Parathyroid adenoma (tissue), 2 donors: ENCODE measurements around the gene PON2.
A peak's percentile ranks its signal among the peaks of the same experiment; 100 is the strongest.

Source experiments
- H2AFZ ChIP-seq: fragments of 300-600 bp; sonication (generic); one replicate; pipeline ENCODE4 v1.7.0; 2017; ENCODE audit warnings: antibody characterized with exemption, mild to moderate bottlenecking
- H3K27ac ChIP-seq: fragments of 300-600 bp; sonication (generic); one replicate; pipeline ENCODE4 v1.7.0; 2017
- H3K27me3 ChIP-seq: fragments of 300-600 bp; sonication (generic); one replicate; pipeline ENCODE4 v1.7.0; 2017; ENCODE audit warnings: low read length; ENCODE audit not compliant: control insufficient read depth, insufficient read depth
- H3K36me3 ChIP-seq: fragments of 300-600 bp; sonication (generic); one replicate; pipeline ENCODE4 v1.7.0; 2017; ENCODE audit warnings: low read length; ENCODE audit not compliant: control insufficient read depth, insufficient read depth
- H3K4me1 ChIP-seq: fragments of 300-600 bp; sonication (generic); one replicate; pipeline ENCODE4 v1.7.0; 2017; ENCODE audit warnings: control low read depth
- H3K4me2 ChIP-seq: fragments of 300-600 bp; sonication (generic); one replicate; pipeline ENCODE4 v1.7.0; 2017; ENCODE audit warnings: low read length
- H3K4me3 ChIP-seq: fragments of 300-600 bp; sonication (generic); one replicate; pipeline ENCODE4 v1.7.0; 2017; ENCODE audit warnings: low read depth, low read length
- H3K79me2 ChIP-seq: fragments of 300-600 bp; sonication (generic); one replicate; pipeline ENCODE4 v1.7.0; 2017; ENCODE audit warnings: control low read depth
- H3K9ac ChIP-seq: fragments of 300-600 bp; sonication (generic); one replicate; pipeline ENCODE4 v1.7.0; 2017; ENCODE audit warnings: mild to moderate bottlenecking
- H3K9me3 ChIP-seq: fragments of 300-600 bp; sonication (generic); one replicate; pipeline ENCODE4 v1.7.0; 2017; ENCODE audit warnings: low read length; ENCODE audit not compliant: control insufficient read depth
- TF ChIP-seq, protein P1 (sequence below): fragments of 300-600 bp; sonication (generic); IDR thresholded peaks from one replicate; pipeline ENCODE4 v1.7.0; 2017; ENCODE audit warnings: antibody characterized with exemption, mild to moderate bottlenecking
- donor health status: primary hyperparathyroidism.

Gene PON2

DNA sequence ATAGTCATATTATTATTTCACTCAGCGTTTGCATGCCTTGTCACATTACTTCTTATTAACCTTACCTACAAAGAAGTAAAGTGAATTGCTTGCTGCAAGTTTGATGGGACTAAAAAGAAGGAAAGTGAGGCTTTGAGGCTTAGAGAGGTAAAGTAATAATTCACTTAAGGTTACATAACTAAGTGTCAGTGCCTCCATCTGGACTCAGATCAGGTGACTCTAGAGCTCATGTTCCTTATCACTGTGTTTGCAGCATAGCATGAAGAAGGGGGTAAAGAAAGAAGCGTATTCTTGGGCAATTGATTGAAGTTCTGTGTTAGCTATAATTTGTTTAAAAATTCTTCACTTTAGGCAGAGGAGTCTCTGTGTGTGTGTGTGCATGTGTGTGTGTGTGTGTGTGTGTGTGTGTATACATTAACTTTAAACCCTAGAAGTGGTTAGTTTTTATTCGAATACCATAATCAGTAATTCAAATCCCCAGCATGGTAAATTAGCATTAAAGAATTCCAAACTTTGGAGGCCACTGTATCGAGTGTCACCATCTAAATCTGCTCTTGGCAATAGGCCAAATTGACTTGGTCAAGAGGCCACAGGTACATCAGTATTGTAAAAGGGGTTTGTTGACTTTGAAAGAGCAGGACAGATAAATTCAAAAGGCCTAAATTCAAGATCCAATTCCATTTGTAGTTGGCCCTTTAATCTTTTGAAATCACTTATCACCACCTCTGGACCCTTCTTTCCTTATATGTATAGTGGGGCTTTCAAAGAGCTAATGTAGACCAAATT is 36.5 kb downstream of the PON2 start:
- no peak overlapping the region for H3K4me3 ChIP-seq
- no peak overlapping the region for H3K27ac ChIP-seq
- no peaks in the 10 kb centered on the region for H3K79me2 ChIP-seq
- H3K9me3 ChIP-seq = no peaks in the 10 kb centered on the region
- H3K9ac ChIP-seq = no peak overlapping the region
- no peak overlapping the region for H2AFZ ChIP-seq
- H3K4me1 ChIP-seq = peaks cover 6% of the 10 kb centered on the region
- TF ChIP-seq, protein P1, sequence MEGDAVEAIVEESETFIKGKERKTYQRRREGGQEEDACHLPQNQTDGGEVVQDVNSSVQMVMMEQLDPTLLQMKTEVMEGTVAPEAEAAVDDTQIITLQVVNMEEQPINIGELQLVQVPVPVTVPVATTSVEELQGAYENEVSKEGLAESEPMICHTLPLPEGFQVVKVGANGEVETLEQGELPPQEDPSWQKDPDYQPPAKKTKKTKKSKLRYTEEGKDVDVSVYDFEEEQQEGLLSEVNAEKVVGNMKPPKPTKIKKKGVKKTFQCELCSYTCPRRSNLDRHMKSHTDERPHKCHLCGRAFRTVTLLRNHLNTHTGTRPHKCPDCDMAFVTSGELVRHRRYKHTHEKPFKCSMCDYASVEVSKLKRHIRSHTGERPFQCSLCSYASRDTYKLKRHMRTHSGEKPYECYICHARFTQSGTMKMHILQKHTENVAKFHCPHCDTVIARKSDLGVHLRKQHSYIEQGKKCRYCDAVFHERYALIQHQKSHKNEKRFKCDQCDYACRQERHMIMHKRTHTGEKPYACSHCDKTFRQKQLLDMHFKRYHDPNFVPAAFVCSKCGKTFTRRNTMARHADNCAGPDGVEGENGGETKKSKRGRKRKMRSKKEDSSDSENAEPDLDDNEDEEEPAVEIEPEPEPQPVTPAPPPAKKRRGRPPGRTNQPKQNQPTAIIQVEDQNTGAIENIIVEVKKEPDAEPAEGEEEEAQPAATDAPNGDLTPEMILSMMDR = no peak
- no peak overlapping the region for H3K4me2 ChIP-seq
- no peaks in the 10 kb centered on the region for H3K36me3 ChIP-seq
- no peaks in the 10 kb centered on the region for H3K27me3 ChIP-seq

- H3K36me3 ChIP-seq = no peaks in the 10 kb centered on the region
- H3K4me3 ChIP-seq = peak overlapping the region; percentile 64
- no peak overlapping the region for H3K9ac ChIP-seq
- H3K27ac ChIP-seq = no peak overlapping the region
- H3K4me1 ChIP-seq = peaks cover 4% of the 10 kb centered on the region
- peak overlapping the region; percentile 68 for H3K4me2 ChIP-seq
- TF ChIP-seq, protein P1 = no peak
- H2AFZ ChIP-seq = no peak overlapping the region
- H3K79me2 ChIP-seq = no peaks in the 10 kb centered on the region
- H3K27me3 ChIP-seq = no peaks in the 10 kb centered on the region
- no peaks in the 10 kb centered on the region for H3K9me3 ChIP-seq
Measured at GRCh38 chr7:95397381-95397780, 37.4 kb downstream of the PON2 start.

GRCh38 chr7:95396136-95397032 is 38.4 kb downstream of the PON2 start, which contains the start of gene PON3:
TSS of gene PON3 (minus strand) at chr7:95396375. CDS start at chr7:95396350, 25 bp downstream.
- H3K9me3 ChIP-seq = no peaks in the 10 kb centered on the region
- peaks cover 4% of the 10 kb centered on the region for H3K4me1 ChIP-seq
- no peaks in the 10 kb centered on the region for H3K27me3 ChIP-seq
- peak within 1 kb of the TSS; percentile 64 for H3K4me3 ChIP-seq
- no peaks in the 10 kb centered on the region for H3K79me2 ChIP-seq
- H3K36me3 ChIP-seq = no peaks in the 10 kb centered on the region
- TF ChIP-seq, protein P1 = peak; percentile 39
- peak within 1 kb of the TSS; percentile 68 for H3K4me2 ChIP-seq
- peak within 1 kb of the TSS; percentile 80 for H2AFZ ChIP-seq
- H3K9ac ChIP-seq = no peak within 1 kb of the TSS
- H3K27ac ChIP-seq = no peak within 1 kb of the TSS

GRCh38 chr7:95395755-95396135 is 39.1 kb downstream of the PON2 start:
- no peaks in the 10 kb centered on the region for H3K79me2 ChIP-seq
- H3K9me3 ChIP-seq = no peaks in the 10 kb centered on the region
- no peak overlapping the region for H3K9ac ChIP-seq
- peak overlapping the region; percentile 68 for H3K4me2 ChIP-seq
- H2AFZ ChIP-seq = peak overlapping the region; percentile 80
- TF ChIP-seq, protein P1 = no peak
- peak overlapping the region; percentile 64 for H3K4me3 ChIP-seq
- H3K4me1 ChIP-seq = peaks cover 7% of the 10 kb centered on the region
- H3K27ac ChIP-seq = no peak overlapping the region
- H3K36me3 ChIP-seq = no peaks in the 10 kb centered on the region
- H3K27me3 ChIP-seq = no peaks in the 10 kb centered on the region
